Activated CD4-positive, alpha-beta T cell treated with anti-CD3 and anti-CD28 coated beads, Interleukin-2, amount 50 U/mL, for 24 hours (primary cell): Measurements from ENCODE around the gene SLC51A.
"Not testable (repeated sequence)": the region's sequence is repeated elsewhere in the genome, so short reads cannot be mapped to it uniquely, and the experiment has no call there.

Experiments used
- DNase-seq, 2 donors: peaks; one replicate each; pipeline ENCODE4 v3.0.0-alpha.2; 2020; ENCODE audit warnings: low read depth in 1 of 2, low spot score in 1 of 2

Gene SLC51A

GRCh38 chr3:196193133-196193735 lies 23.1 kb upstream of the SLC51A start:
- no peak for DNase-seq

- no peak for DNase-seq
Measured at GRCh38 chr3:196193736-196194541, 22.4 kb upstream of the SLC51A start.

- DNase-seq = no peak
Measured at GRCh38 chr3:196194542-196194915, 21.8 kb upstream of the SLC51A start.

DNA sequence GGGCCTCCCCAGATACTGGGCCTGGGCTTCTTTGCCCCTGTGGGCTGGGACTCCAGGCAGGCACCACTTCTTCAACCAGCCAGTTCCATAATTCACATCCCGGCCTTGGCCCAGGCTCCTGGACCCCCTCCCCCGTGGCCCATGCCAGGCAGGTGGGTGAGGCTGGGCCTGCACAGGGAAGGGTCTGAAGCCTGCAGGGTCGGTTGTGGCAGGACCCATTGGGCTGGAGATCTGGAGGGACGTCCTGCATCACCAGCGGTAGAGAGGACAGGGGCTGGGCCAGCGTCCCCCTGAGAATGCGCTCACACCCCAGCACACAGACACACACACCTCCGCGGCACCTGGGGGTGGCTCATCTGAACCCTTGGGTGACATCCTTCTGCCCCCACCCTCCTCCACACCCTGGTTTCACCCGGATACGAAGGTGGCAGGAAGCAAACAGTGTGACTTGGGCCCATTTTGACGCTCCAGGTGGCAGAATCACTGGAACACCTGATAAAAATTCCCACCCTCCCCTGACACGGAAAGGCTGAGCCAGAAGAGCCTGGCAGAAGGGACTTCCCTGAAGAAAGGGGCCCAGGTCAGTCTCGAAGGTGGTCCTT lies 20.6 kb upstream of the SLC51A start:
- DNase-seq = no peak

- no peak for DNase-seq
Measured at GRCh38 chr3:196197524-196197923, 18.8 kb upstream of the SLC51A start.

- DNase-seq = no peak
Measured at GRCh38 chr3:196198081-196198675, 18.2 kb upstream of the SLC51A start.

- DNase-seq = no peak
Measured at GRCh38 chr3:196198771-196199753, 17.3 kb upstream of the SLC51A start.

GRCh38 chr3:196202516-196202970 lies 13.8 kb upstream of the SLC51A start:
- DNase-seq = no peak

- no peak for DNase-seq
Measured at GRCh38 chr3:196203846-196204245, 12.5 kb upstream of the SLC51A start.

- not testable (repeated sequence) for DNase-seq
Measured at GRCh38 chr3:196205442-196206205, 10.7 kb upstream of the SLC51A start.

- no peak for DNase-seq
Measured at GRCh38 chr3:196207159-196207832, 9.0 kb upstream of the SLC51A start.

GRCh38 chr3:196207833-196208607 lies 8.3 kb upstream of the SLC51A start:
- DNase-seq = peak in 1 of 2 donors; percentile 40

- no peak for DNase-seq
Measured at GRCh38 chr3:196208942-196209695, 7.2 kb upstream of the SLC51A start.

DNA sequence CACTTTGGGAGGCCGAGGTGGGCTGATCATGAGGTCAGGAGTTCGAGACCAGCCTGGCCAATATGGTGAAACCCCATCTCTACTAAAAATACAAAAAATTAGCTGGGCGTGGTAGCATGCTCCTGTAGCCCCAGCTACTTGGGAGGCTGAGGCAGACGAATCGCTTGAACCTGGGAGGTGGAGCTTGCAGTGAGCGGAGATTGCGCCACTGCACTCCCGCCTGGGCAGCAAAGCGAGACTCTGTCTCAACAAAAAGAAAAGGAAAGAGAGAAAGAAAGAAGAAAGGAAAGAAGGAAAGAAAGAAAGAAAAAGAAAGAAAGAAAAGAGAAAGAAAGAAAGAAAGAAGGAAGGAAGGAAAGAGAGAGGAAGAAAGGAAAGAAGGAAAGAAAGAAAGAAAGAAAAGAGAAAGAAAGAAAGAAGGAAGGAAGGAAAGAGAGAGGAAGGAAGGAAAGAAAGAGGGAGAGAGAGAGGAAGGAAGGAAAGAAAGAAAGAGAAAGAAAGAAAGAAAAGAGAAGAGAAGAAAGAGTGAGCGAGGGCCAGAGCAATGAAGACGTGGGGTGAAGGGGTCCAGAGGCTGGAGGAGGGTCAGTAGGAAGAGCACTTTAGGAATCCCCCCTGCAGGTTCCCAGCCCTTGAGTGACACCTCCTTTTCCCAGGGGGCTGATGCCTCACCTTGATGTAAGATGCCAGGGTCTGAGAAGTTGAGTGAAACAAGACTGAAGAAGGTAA lies 6.2 kb upstream of the SLC51A start:
- DNase-seq = not testable (repeated sequence)

DNA sequence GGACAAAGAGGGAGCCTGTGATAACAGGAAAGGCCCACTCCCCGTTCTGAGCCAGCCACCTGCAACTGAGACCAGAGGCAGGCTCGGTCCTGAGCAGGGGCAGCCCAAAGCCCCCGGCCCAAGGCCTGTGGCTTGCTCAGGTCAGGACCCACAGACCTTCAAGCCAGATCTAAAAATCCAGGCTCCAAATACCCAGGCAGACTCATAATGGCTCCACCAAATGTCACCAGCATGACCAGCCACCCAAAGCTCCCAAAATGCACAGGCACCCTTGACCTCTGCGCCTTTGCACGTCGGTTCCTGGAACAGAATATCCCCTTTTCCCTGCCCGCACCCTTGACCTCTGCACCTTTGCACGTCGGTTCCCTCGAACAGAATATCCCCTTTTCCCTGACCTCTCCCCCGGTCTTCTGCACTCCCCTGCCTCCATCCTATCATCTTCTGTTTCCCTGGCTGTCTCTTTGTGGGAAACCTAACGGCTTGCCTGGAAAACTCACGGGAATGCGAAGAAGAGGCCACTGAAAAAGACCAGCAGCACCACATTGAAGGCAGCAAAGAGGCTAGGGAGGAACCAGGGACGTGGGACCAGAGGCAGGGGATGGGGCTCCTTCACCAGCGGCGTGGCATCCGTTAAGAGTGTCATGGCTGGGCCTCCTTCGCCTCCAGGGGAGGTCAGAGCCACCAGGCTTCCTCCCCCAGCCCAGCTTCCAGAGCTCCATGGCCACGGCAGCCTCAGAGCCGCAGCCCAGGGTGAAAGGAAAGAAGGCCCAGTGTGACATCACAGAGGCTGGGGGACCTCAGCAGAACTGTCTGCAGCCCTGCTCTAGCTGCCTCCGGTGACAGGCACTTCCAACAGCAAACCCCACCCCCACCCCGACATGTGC lies 5.4 kb upstream of the SLC51A start, which contains the start of gene ZDHHC19:
Gene ZDHHC19, minus strand, starts transcription at position 728 of the 884 bp plus-strand sequence. Its CDS starts 85 bp downstream, at position 643.
- DNase-seq = no peak
